ENCODE results near the gene TMEM170A. TPM values are rescaled to one million over a fixed set of nuclear protein-coding genes. Genes with fewer than 3 reads are reported as not detected.

The TMEM170A gene
- total RNA-seq, 1 donor from 2014 or later = 29.1 TPM

GRCh38 chr16:75452464-75453190, 11.9 kb downstream of the TMEM170A start:
- no peak overlapping the region for H3K4me3 ChIP-seq (ENCODE audit: low read depth, low read length)
- H3K27me3 ChIP-seq (ENCODE audit: control insufficient read depth, insufficient read depth, low read length) = no peaks in the 10 kb centered on the region
- no peak for DNase-seq (ENCODE audit: low read depth)
- H3K36me3 ChIP-seq (ENCODE audit: control insufficient read depth, insufficient read depth, low read length) = no peaks in the 10 kb centered on the region
- TF ChIP-seq CTCF (IDR thresholded peaks at IDR 0.05; ENCODE audit: insufficient read depth, low read length, poor library complexity, severe bottlenecking) = no peak

- DNase-seq (ENCODE audit: low read depth) = no peak
- H3K4me3 ChIP-seq (ENCODE audit: low read depth, low read length) = no peak overlapping the region
- no peak for TF ChIP-seq CTCF (IDR thresholded peaks at IDR 0.05; ENCODE audit: insufficient read depth, low read length, poor library complexity, severe bottlenecking)
- H3K27me3 ChIP-seq (ENCODE audit: control insufficient read depth, insufficient read depth, low read length) = no peaks in the 10 kb centered on the region
- H3K36me3 ChIP-seq (ENCODE audit: control insufficient read depth, insufficient read depth, low read length) = no peaks in the 10 kb centered on the region
Measured at GRCh38 chr16:75446416-75446815, 18.1 kb downstream of the TMEM170A start.

- no peak for TF ChIP-seq CTCF (IDR thresholded peaks at IDR 0.05; ENCODE audit: insufficient read depth, low read length, poor library complexity, severe bottlenecking)
- no peak for DNase-seq (ENCODE audit: low read depth)
Measured at GRCh38 chr16:75445298-75445697, 19.2 kb downstream of the TMEM170A start.

GRCh38 chr16:75443298-75443697, 21.2 kb downstream of the TMEM170A start:
- Histone ChIP-seq H3K27me3 (ENCODE audit: control insufficient read depth, insufficient read depth, low read length) (no peaks in the 10 kb centered on the region), H3K36me3 (ENCODE audit: control insufficient read depth, insufficient read depth, low read length) (no peaks in the 10 kb centered on the region), H3K4me3 (ENCODE audit: low read depth, low read length) (no peak overlapping the region)
- TF ChIP-seq CTCF (IDR thresholded peaks at IDR 0.05; ENCODE audit: insufficient read depth, low read length, poor library complexity, severe bottlenecking) = no peak
- DNase-seq (ENCODE audit: low read depth) = no peak

More at GRCh38 chr16:75445298-75445697, 19.2 kb downstream of the TMEM170A start:
- H3K4me3 ChIP-seq (ENCODE audit: low read depth, low read length) = no peak overlapping the region
- H3K27me3 ChIP-seq (ENCODE audit: control insufficient read depth, insufficient read depth, low read length) = no peaks in the 10 kb centered on the region
- no peaks in the 10 kb centered on the region for H3K36me3 ChIP-seq (ENCODE audit: control insufficient read depth, insufficient read depth, low read length)

- DNase-seq (ENCODE audit: low read depth) = peak; percentile 91
- no peaks in the 10 kb centered on the region for H3K36me3 ChIP-seq (ENCODE audit: control insufficient read depth, insufficient read depth, low read length)
- peak overlapping the region; percentile 66 for H3K4me3 ChIP-seq (ENCODE audit: low read depth, low read length)
- no peaks in the 10 kb centered on the region for H3K27me3 ChIP-seq (ENCODE audit: control insufficient read depth, insufficient read depth, low read length)
- TF ChIP-seq CTCF (IDR thresholded peaks at IDR 0.05; ENCODE audit: insufficient read depth, low read length, poor library complexity, severe bottlenecking) = no peak
Measured at GRCh38 chr16:75433732-75434413, 30.6 kb downstream of the TMEM170A start.

All from kidney epithelial cell (primary cell).